Fibroblast of mammary gland (primary cell): ENCODE results near the gene INKA2.

ENCODE experiments used
- DNase-seq: peaks from one replicate; pipeline ENCODE4 v3.0.0-alpha.2; 2010; ENCODE audit warnings: low read depth
- H3K4me3 ChIP-seq: 2 replicates; pipeline ENCODE4 v1.5.1; 2011; ENCODE audit warnings: low read depth, mild to moderate bottlenecking, low read length, moderate library complexity; ENCODE audit not compliant: control insufficient read depth
- TF ChIP-seq, protein P1 (sequence below): conservative IDR thresholded peaks from 2 replicates; pipeline ENCODE4 v1.5.1; 2011; ENCODE audit warnings: low read depth, low read length, inconsistent platforms; ENCODE audit not compliant: control insufficient read depth, insufficient read depth

Gene INKA2

DNA sequence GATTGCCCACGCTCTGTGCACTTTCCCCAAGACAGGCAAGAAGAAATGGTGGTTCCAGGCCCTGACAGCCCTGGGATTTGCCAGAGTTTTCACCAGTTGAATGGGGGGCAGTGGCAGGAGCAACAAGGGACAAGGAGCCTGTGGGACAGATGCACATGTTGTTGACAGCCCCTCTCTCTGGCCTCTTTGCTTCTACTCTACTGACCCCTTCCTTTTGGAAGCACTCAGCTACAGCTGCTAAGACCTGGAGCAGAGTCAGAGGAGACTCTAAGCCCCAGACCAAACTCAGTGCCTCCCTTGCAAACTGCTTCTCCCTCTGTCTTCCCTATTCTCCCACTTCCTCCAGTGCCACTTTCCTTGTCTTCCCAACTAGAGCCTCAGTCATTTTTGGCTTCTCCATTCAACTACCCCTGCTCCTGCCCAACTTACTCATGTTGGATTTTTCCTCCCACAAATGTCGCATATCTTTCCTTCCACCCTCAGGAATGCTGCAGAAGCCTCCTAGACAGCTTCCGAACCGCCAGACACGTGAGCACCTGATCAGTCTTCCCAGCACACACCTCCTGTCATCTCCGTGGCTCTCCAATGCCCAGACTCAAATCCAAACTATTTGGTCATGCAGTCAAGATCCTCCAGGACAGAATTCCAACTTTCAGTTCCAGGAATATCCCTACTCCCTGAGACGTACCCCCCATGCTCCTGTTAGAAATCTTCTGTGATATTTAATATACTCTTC is 9.1 kb downstream of the INKA2 start:
- DNase-seq: no peak
- H3K4me3 ChIP-seq: no peak overlapping the region

DNA sequence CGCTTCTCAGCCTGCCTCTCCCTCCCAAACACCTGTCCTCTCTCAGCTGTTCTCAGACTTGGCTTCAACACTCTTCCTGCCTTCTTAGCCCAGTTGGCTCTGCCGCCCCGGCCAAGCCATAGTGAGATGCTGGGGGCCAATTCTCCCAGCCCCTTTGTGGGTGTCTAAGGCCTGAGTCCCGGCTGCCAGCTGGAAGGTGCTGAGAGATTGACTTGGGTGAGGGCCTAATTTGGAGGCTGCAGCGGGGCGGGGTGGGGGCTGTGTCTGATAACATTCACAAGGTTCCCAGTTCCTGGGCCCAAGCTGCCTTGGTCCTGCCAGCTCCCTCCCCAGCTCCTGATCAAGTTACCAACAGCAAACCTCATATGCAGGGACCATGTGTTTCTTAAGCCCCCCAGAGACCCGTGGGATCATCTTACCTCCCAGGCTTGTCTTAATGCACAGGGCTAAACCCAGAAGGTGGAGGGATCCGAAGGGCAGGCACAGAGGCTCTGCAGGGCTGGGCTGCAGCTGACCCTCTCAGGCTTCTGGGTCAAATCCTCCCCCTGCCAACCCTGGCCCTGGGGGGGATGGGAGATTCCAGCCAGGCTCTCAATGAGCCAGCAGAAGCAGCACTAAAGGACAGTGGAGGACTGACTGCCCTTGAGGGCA is 9.8 kb downstream of the INKA2 start:
- DNase-seq: no peak
- TF ChIP-seq, protein P1, sequence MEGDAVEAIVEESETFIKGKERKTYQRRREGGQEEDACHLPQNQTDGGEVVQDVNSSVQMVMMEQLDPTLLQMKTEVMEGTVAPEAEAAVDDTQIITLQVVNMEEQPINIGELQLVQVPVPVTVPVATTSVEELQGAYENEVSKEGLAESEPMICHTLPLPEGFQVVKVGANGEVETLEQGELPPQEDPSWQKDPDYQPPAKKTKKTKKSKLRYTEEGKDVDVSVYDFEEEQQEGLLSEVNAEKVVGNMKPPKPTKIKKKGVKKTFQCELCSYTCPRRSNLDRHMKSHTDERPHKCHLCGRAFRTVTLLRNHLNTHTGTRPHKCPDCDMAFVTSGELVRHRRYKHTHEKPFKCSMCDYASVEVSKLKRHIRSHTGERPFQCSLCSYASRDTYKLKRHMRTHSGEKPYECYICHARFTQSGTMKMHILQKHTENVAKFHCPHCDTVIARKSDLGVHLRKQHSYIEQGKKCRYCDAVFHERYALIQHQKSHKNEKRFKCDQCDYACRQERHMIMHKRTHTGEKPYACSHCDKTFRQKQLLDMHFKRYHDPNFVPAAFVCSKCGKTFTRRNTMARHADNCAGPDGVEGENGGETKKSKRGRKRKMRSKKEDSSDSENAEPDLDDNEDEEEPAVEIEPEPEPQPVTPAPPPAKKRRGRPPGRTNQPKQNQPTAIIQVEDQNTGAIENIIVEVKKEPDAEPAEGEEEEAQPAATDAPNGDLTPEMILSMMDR: no peak
- no peak overlapping the region for H3K4me3 ChIP-seq

More for the DNA sequence above, 9.1 kb downstream of the INKA2 start:
- TF ChIP-seq, protein P1: no peak

DNA sequence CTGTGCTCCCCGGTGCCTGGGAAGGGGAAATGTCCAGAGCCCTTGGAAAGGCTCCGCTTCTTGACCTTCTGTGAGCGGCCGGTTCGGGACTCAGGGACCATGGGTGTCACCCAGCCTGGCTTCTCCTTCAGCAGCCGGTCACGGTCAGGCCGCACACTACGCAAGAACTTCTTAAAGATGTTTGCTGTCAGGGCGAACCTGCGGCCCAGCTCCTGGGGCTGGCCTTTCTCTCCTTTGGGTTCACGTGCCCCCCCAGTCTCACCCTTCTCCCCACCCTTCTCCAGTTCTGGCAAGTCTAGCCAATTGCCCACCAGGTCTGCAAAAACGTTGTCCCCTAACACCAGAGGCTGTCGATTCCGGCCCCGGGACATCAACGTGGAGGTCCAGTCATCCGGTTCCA is 12.1 kb downstream of the INKA2 start:
- no peak overlapping the region for H3K4me3 ChIP-seq
- DNase-seq: no peak
- TF ChIP-seq, protein P1: no peak

DNA sequence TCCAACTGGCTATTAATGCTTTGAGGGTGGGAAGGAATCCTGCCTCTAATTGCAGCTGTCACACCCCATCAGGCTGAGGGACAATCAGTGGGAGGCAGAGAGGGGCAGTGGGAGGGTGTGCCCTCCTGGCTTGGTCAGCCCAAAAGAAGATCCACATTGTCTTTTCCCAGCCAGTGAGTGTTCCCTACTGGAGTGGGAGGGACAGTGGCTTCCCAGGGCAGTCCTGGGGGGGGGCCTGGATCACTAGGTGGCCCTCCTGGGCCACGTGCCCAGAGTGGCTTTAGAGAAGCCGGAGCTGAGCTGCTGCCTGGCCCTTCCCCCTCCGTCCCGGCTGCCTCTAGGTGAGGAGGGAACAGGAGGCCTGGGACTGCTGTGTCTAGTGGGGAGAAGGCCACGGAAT is 14.0 kb downstream of the INKA2 start:
- TF ChIP-seq, protein P1: no peak
- DNase-seq: no peak
- H3K4me3 ChIP-seq: no peak overlapping the region

DNA sequence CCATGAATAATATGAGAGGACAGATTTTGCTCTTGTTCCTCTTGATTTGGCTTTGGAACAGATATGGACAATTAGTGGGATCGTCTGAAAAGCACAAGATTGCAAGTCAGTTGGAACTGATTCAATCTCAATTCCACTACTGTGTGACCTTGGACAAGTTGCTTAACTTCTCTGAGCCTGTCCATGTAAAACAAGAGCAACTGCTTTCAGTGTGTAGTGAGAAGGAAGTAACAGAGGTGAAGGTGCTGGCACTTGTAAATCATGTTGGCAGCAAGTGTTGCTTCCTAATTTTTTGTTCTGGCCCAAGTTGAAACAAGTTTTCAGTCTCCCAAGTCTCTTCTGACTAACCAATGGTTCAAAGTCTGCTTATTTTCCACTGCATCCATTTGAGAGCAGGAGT is 15.3 kb downstream of the INKA2 start:
- TF ChIP-seq, protein P1: no peak
- H3K4me3 ChIP-seq: no peak overlapping the region
- no peak for DNase-seq

DNA sequence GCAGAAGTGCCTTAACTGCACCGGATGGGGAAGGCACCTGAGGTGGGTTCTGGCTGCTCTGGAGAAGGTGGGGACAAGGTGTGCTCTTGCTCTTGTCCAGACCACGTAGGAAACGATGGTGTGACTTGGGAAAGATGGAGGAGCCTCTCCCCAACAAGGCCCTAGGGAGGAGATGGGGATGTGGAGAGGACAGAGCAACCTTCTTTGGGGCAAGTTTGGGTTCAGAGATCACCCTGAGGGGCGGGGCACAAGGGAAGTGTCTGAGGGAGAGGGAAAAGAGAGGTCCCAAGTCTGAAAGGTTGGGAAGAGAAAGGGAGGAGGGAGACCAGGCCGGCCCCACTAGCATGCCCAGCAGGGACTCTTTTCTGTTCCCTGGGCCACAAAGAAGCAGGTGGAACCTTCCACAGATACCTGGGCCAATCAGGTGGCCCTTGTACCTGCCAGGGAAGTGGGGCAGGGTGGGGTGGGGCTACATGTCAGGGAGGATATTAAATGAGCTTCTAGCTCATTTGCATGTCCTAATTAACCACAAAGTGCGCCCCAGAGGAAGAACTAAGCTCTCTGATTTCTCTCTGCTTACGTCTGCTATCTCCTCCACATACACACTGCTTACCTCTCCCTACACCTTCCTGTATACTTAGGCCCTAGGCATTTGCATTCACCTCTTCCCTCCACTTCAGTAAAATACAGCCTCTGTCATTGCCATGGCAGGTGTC is 15.9 kb downstream of the INKA2 start:
- no peak for DNase-seq
- no peak overlapping the region for H3K4me3 ChIP-seq
- TF ChIP-seq, protein P1: no peak
